Activated CD8-positive, alpha-beta memory T cell treated with anti-CD3 and anti-CD28 coated beads for 36 hours (primary cell): ENCODE measurements around the gene RNF225. TPM values are rescaled to one million over a fixed set of nuclear protein-coding genes. Genes with fewer than 3 reads are reported as not detected.
"Not testable (repeated sequence)": the region's sequence is repeated elsewhere in the genome, so short reads cannot be mapped to it uniquely, and the experiment has no call there.

ENCODE experiments used
- CTCF ChIA-PET: fragments of 350-600 bp; sonication (Branson Sonifier 250); formaldehyde crosslinking; loops from one replicate; lab custom pipeline; 2021; ENCODE audit warnings: antibody characterized with exemption; lab: Charles Lee
- POLR2A ChIA-PET: fragments of 350-600 bp; sonication (Branson Sonifier 250); formaldehyde crosslinking; loops from one replicate; lab custom pipeline; 2021; ENCODE audit warnings: antibody characterized with exemption; lab: Charles Lee
- total RNA-seq, 2 experiments: library from RNA; stranded (reverse); gene quantifications; one replicate each; pipeline ENCODE4 v1.2.3, GENCODE V29; 2021

RNF225 gene
- total RNA-seq, 2 experiments from 2014 or later, result 0.80 to 0.99 TPM

DNA sequence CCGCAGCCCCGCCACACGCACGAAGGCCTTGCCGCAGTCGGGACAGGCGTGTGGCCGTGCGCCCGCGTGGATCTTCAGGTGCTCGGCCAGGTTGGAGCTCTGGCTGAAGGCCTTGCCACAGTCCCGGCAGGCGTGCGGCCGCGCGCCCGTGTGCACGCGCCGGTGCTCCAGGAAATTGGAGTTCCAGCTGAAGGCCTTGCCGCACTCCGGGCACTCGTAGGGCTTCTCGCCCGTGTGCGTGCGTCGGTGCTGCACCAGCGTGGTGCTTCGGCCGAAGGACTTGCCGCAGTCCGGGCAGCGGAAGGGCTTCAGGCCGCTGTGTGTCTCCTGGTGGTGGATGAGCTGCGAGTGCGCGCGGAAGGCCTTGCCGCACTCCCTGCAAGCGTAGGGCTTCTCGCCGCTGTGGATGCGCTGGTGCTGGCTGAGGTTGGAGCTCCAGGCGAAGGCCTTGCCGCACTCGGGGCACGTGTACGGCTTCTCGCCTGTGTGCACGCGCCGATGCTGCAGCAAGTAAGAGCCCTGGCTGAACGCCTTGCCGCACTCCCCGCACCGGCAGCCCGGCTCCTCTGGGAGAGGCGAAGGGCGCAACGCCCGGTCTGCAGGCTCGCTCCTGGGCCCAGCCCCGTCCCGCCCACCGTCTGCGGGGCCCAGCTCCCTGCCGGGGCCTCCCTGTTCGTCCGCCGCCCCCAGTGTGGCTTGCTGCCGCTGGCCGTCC is 38.5 kb upstream of the RNF225 start:
- POLR2A ChIA-PET, result interaction anchor here (0.6 to 1.0 kb wide), 2 partner anchors 9 to 75 kb away, joined by 3 read pairs; no protein-coding TSS in a partner anchor
- CTCF ChIA-PET, result interaction anchor here (0.8 to 1.1 kb wide), 2 partner anchors 9 to 12 kb away, joined by 3 read pairs; no protein-coding TSS in a partner anchor

GRCh38 chr19:58357481-58358145 is 37.8 kb upstream of the RNF225 start:
- ChIA-PET POLR2A (no interaction called here), CTCF (interaction anchor here (0.8 to 1.1 kb wide), 2 partner anchors 9 to 12 kb away, joined by 3 read pairs; no protein-coding TSS in a partner anchor)

- CTCF ChIA-PET, result interaction anchor here (0.6 to 1.5 kb wide), 3 partner anchors 14 to 40 kb away, joined by 3 to 6 read pairs (median 4); partner anchors contain the start of gene ZSCAN22
Measured at GRCh38 chr19:58361900-58362271, 33.6 kb upstream of the RNF225 start.

DNA sequence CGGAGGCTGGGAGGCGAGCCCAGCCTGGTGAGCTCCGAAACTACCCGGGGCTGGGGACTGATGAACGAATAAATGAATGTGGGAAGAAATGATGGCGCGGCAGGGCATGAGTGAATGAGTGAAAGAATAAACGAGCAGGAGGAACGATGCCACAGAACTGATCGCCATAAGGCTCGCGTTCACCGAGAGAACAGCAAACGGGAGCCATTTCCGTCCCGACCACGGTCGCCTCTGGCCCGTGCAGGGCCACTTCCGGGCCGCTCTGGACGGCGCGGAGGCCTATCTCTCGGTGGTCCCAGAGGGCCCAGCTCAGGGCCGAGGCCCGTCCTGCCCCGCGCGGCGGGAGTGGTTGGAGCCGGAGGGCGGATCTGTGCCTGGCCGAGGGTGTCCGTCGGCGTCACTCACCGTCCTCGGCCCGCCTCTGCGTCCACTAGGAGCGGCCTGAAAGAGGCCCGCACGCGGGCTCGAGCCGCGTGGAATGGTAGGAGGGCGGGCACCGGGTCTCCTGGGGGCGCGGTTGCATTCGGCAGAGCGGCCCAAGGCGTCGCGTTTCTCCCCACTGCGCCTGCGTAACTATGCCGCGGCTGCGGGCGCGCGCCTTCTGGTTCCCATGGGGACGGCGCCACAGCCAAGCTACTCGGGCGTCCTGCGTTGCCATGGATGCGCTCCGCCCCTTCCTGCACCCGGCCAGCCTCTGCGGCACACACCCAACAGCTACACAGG is 33.0 kb upstream of the RNF225 start, which contains the start of gene ZNF497:
Gene ZNF497 (minus strand): TSS at position 480 of the 723 bp plus-strand sequence. CDS start 5,116 bp downstream, outside the sequence.
- POLR2A ChIA-PET, result interaction anchor here (0.5 to 1.8 kb wide), 14 partner anchors 14 to 216 kb away, joined by 3 to 12 read pairs (median 5); partner anchors contain the start of genes ERVK3-1, RPS5, ZBTB45 and ZNF544
- CTCF ChIA-PET, result interaction anchor here (0.6 to 1.5 kb wide), 6 partner anchors 11 to 157 kb away, joined by 3 to 6 read pairs (median 4); partner anchors contain the start of gene ZSCAN22

More at GRCh38 chr19:58361900-58362271, 33.6 kb upstream of the RNF225 start:
- POLR2A ChIA-PET, result interaction anchor here (0.5 to 1.8 kb wide), 10 partner anchors 15 to 217 kb away, joined by 3 to 12 read pairs (median 5); partner anchors contain the start of genes RPS5, ZBTB45, ZNF544 and ZNF837

GRCh38 chr19:58364146-58364545 is 31.3 kb upstream of the RNF225 start:
- ChIA-PET POLR2A (interaction anchor here (0.6 kb wide), 1 partner anchor 24 kb away, joined by 3 read pairs; no protein-coding TSS in a partner anchor), CTCF (interaction anchor here (1.0 kb wide), 1 partner anchor 16 kb away, joined by 3 read pairs; no protein-coding TSS in a partner anchor)

GRCh38 chr19:58366585-58367430 is 28.6 kb upstream of the RNF225 start:
- CTCF ChIA-PET, result no interaction called here

GRCh38 chr19:58367698-58368454 is 27.6 kb upstream of the RNF225 start:
- ChIA-PET CTCF (no interaction called here), POLR2A (no interaction called here)

More at GRCh38 chr19:58366585-58367430, 28.6 kb upstream of the RNF225 start:
- POLR2A ChIA-PET, result no interaction called here

DNA sequence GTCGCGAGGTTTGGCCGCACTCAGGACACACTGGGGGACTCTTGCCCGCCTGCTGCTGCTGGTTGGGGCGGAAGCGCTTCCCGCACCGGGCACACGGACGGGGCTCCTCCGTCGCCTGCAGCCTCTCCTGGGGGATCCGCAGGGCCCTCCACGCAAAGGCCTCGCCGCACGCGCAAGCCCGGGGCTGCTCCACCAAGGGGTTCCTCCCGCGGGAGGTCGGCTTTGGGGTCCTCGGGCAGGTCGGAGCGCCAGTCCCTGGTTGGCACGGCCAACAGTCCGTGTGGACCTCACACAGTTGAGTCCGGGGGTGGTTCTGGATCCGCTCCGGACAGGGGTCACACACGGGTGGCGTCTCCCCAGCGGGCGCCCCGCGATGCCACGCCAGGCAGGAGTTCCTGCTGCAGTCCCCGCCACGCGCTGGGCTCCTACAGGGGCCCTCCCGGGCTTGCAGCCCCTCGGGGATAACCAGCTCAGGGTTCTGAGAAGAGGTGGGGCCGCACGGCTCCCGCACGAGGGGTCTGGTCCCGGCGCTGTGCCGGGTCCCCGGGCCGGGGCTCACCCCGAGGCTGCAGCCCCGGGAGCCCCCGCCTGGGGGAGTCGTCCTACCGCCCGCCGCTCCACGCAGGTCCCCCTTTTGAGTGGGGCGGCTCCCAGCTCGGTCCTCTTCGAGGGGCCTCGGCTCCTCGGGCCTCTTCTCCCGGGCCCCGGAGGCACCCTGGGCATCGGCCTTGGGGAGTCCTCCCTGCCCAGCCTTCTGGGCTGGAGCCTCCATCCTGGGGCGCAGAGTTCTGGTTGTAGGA is 26.7 kb upstream of the RNF225 start:
- ChIA-PET CTCF (no interaction called here), POLR2A (no interaction called here)

DNA sequence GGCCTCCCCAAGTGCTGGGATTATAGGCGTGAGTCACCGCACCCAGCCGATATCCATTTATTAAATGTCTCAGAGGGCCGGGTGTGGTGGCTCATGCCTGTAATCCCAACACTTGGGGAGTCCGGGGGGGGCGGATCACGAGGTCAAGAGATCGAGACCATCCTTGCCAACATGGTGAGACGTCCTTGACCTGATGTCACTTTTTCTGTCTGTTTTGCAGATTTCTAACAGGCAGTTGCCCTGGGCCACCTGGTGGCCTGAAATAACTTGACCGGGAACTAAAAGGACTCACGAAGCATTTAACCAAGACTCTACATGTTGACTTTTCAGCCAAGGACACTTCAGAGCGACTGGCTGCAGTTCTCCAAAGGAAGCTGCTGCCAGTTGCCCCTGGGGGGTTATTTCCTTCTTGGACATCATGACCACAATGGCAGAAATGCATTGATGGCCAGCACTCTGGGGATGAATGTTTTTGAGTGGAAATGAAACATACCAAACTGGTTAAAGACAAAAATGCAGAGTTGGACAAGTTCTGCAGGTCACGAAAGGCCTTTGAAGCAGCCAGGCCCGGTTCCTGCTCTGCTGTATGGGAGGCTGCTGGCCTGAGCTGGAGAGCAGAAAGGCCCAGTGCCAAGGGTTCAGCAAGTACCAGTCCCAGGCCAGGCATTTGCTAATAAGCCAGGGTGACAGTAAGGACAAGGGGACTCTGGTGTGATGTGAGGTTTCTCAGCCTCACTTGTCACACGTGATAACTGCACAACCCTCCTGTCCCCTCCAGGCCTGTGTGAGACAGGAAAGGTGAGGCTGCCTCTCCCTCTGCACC is 22.9 kb upstream of the RNF225 start:
- POLR2A ChIA-PET, result no interaction called here
- CTCF ChIA-PET, result no interaction called here

GRCh38 chr19:58374200-58374599 is 21.3 kb upstream of the RNF225 start:
- ChIA-PET POLR2A (no interaction called here), CTCF (no interaction called here)

DNA sequence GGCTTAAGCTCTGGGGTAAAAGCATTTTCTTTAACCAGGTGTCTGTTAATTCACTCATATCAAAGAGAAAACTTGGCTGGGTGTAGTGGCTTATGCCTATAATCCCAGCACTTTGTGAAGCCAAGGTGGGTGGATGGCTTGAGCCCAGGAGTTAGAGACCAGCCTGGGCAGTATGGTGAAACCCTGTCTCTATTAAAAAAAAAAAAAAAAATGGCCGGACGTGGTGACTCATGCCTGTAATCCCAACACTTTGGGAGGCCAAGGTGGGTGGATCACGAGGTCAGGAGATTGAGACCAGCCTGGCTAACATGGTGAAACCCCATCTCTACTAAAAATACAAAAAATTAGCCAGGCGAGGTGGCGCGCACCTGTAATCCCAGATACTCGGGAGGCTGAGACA is 18.7 kb upstream of the RNF225 start:
- POLR2A ChIA-PET, CTCF ChIA-PET: not testable (repeated sequence)

GRCh38 chr19:58379246-58379645 is 16.2 kb upstream of the RNF225 start:
- ChIA-PET POLR2A (interaction anchor here (0.6 to 1.1 kb wide), 2 partner anchors 13 to 17 kb away, joined by 5 read pairs; partner anchors contain the start of gene ZNF497), CTCF (interaction anchor here (1.1 kb wide), 1 partner anchor 15 kb away, joined by 3 read pairs; no protein-coding TSS in a partner anchor)

DNA sequence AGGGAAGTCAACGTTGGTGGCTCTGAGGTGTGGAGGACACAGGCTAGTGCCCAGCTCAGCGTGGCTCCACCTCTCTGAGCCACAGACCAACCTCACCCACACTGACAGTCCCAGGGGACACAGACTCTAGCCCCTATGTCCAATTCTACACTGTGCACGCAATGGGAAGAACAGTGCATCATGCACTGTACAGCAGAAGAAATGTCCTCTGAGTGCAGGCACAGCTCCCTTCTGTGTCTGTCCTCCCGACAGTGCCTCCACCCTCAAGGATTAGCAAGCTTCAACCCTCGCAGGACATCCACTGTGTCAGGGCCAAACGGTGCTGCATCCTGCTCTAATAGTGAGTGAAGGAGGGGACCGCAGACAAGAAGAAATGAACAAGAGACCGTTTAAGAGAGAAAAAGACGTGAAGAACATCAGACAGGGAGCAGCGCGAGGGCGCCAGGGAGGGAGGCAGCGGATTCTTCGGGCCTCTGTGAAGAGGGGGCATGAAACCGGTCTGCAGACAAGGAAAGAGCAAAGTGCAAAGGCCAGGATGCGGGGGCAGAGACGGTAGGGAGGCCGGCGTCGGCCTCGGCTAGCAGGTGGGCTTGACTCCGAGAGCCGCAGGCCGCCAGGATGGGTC is 15.3 kb upstream of the RNF225 start:
- ChIA-PET POLR2A (interaction anchor here (0.6 to 1.1 kb wide), 2 partner anchors 12 to 18 kb away, joined by 5 read pairs; partner anchors contain the start of gene ZNF497), CTCF (interaction anchor here (1.1 kb wide), 1 partner anchor 16 kb away, joined by 3 read pairs; no protein-coding TSS in a partner anchor)

DNA sequence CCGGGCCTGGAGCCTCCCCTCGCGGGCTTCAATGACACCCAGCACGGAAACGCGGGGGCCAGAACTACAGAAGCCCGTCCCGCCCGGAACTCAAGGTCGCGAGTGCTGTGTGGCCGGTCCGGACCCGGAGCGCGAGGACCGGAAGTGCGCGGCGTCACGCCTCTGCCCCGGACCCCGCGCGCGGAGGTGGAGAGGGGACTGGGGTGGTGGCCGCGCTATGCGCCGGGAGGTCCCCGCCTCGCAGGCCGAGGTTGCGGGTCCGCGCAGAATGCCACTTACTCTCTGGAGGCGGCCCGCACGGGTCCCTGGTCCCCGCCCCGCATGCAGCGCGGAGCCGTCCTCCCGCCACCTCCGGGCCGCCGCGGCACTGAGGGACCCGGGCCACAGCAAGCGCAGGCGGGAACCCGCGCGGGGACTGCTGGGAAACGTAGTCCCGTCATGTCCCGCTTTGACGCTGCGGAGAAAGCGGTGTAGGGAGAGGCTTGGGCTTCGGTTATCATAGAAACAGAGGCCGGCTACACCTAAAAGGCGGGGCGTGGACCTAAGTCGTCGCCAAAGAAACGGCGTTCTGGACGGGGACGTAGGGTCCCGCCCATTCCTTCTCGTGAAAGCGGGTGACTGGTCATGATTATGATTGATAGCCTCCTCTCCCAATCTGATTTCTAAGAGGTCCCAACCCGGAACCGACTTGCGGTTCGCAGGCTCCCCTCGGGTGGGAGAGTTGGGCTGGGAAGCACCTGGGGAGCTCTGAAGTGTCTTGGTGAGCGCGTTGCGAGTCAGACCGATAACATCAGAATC is 14.6 kb upstream of the RNF225 start, which contains the start of gene ZNF837:
Gene ZNF837 (minus strand): TSS at position 369 of the 798 bp plus-strand sequence. CDS start 11,698 bp downstream, outside the sequence.
- CTCF ChIA-PET, result interaction anchor here (1.1 to 1.5 kb wide), 3 partner anchors 16 to 139 kb away, joined by 3 to 7 read pairs (median 3); partner anchors contain the start of gene ZBTB45

More for the DNA sequence above, 14.6 kb upstream of the RNF225 start, which contains the start of gene ZNF837:
- POLR2A ChIA-PET, result interaction anchor here (1.3 to 1.4 kb wide), 2 partner anchors 19 to 33 kb away, joined by 6 read pairs; partner anchors contain the start of gene ZNF497
